Panc1 (cell line): ENCODE measurements around the gene HCST. TPM values are rescaled to one million over a fixed set of nuclear protein-coding genes. Genes with fewer than 3 reads are reported as not detected.

ENCODE experiments used
- ATAC-seq: fragments of 200-7000 bp; cut with Tn5 transposase; 2 replicates; pipeline ENCODE4 v1.9.1; 2020; ENCODE audit warnings: mild to moderate bottlenecking, moderate library complexity
- BruUV-seq: library from RNA; stranded (reverse); fragments of 400-500 nt; replicated peaks from 2 replicates; lab custom pipeline; 2021; lab: Mats Ljungman, UMichigan
- CTCF ChIA-PET: fragments of 300-600 bp; sonication (Branson Sonifier 250); formaldehyde crosslinking; loops from one replicate; lab custom pipeline; 2022; ENCODE audit warnings: antibody characterized with exemption; lab: Charles Lee
- POLR2A ChIA-PET: fragments of 300-600 bp; sonication (Branson Sonifier 250); formaldehyde crosslinking; loops from one replicate; lab custom pipeline; 2022; ENCODE audit warnings: antibody characterized with exemption; lab: Charles Lee
- DNase-seq: peaks from one replicate; pipeline ENCODE4 v3.0.0-alpha.2; 2010; ENCODE audit warnings: low read depth, low spot score
- H3K27ac ChIP-seq: 2 replicates; pipeline ENCODE4 v1.5.1; 2011; ENCODE audit warnings: mild to moderate bottlenecking, low read length, inconsistent platforms
- H3K27me3 ChIP-seq: fragments of 200-500 bp; sonication (Bioruptor generic); 2 replicates; pipeline ENCODE4 v1.6.0; 2014; ENCODE audit warnings: low read length, inconsistent platforms; ENCODE audit not compliant: control insufficient read depth, insufficient read depth
- H3K36me3 ChIP-seq: fragments of 200-500 bp; sonication (Bioruptor generic); 2 replicates; pipeline ENCODE4 v1.5.1; 2014; ENCODE audit warnings: inconsistent platforms, mild to moderate bottlenecking, low read length, moderate library complexity; ENCODE audit not compliant: control insufficient read depth, insufficient read depth
- H3K4me1 ChIP-seq: 2 replicates; pipeline ENCODE4 v1.5.1; 2011; ENCODE audit warnings: inconsistent platforms, mild to moderate bottlenecking, low read length, moderate library complexity; ENCODE audit not compliant: control insufficient read depth, insufficient read depth
- H3K4me3 ChIP-seq, 2 experiments: 2 replicates each; pipeline ENCODE4 v1.5.1; 2011 to 2012; ENCODE audit warnings: low read depth in 2 of 2, low read length in 2 of 2, mild to moderate bottlenecking in 2 of 2, inconsistent platforms in 1 of 2, moderate library complexity in 1 of 2
- H3K9me3 ChIP-seq: fragments of 200-500 bp; sonication (Bioruptor generic); 2 replicates; pipeline ENCODE4 v1.5.1; 2014; ENCODE audit warnings: low read depth, mild to moderate bottlenecking, inconsistent platforms, low read length, moderate library complexity; ENCODE audit not compliant: control insufficient read depth, insufficient read depth
- POLR2AphosphoS5 ChIP-seq: IDR thresholded peaks from 2 replicates; pipeline ENCODE4 v1.6.1; 2012; ENCODE audit warnings: mild to moderate bottlenecking, low read depth, low read length, moderate library complexity
- SIN3A ChIP-seq: IDR thresholded peaks from 2 replicates; pipeline ENCODE4 v1.6.1; 2012; ENCODE audit warnings: low read depth, mild to moderate bottlenecking, low read length, moderate library complexity, borderline replicate concordance; ENCODE audit not compliant: insufficient read depth
- TCF7L2 ChIP-seq: IDR thresholded peaks from 2 replicates; pipeline ENCODE4 v1.6.1; 2011; ENCODE audit warnings: mild to moderate bottlenecking, low read depth, low read length, inconsistent platforms
- in situ Hi-C: cut with HindIII; loops from 2 replicates; pipeline ENCODE4 v1.10.0; 2016; ENCODE audit warnings: low sequenced_read_pairs, low pct_unique_long_range_greater_than_20kb
- intact Hi-C: fragments of 100-400 bp; cut with micrococcal nuclease; formaldehyde crosslinking; loops from one replicate; pipeline ENCODE4 v1.10.0; 2022; ENCODE audit not compliant: unreplicated experiment
- total RNA-seq: library from RNA; stranded (reverse); gene quantifications from one replicate; pipeline ENCODE4 v1.2.1, GENCODE V29; 2021; ENCODE audit not compliant: unreplicated experiment
- TF ChIP-seq, protein P1 (sequence below), 2 experiments: IDR thresholded peaks; 2 replicates each; pipeline ENCODE4 v1.6.1; 2011 to 2012; ENCODE audit warnings: low read depth in 2 of 2, control low read depth in 1 of 2, low read length in 1 of 2, mild to moderate bottlenecking in 1 of 2, moderate library complexity in 1 of 2; ENCODE audit not compliant: insufficient read depth in 1 of 2
- TF ChIP-seq, protein P2 (sequence below): fragments of 450-650 bp; IDR thresholded peaks from 2 replicates; pipeline ENCODE4 v1.5.1; 2017; ENCODE audit warnings: mild to moderate bottlenecking

HCST gene
- total RNA-seq, 1 experiment from 2014 or later, result 2.9 TPM

DNA sequence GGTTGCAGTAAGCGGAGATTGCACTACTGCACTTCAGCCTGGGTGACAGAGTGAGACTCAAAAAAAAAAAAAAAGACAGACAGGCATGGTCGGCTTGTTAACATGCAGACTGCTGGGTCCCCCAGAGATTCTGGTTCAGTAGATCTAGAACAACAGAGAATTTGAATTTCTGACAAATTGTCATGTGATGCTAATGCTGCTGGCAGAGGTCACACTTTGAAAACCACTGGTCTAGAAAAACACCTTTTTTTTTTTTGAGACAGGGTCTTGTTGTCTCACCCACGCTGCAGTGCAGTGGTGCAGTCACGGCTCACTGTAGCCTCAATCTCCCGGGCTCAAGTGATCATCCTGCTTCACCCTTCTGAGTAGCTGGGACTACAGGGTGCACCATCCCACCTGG is 26.2 kb downstream of the HCST start:
- BruUV-seq, result no TSS peak
- Histone ChIP-seq H3K4me1 (peaks cover 8% of the 10 kb centered on the region), H3K4me3 (no peak overlapping the region), H3K36me3 (no peaks in the 10 kb centered on the region), H3K27me3 (no peaks in the 10 kb centered on the region), H3K27ac (no peak overlapping the region), H3K9me3 (peaks cover 6% of the 10 kb centered on the region; the same call in 1 of the 2 replicates)
- CTCF ChIA-PET, result no interaction called here
- POLR2A ChIA-PET, result no interaction called here
- no peak for DNase-seq
- intact Hi-C loops, result no loop called here
- no peak for ATAC-seq
- in situ Hi-C loops, result no loop called here
- TF ChIP-seq, protein P1, sequence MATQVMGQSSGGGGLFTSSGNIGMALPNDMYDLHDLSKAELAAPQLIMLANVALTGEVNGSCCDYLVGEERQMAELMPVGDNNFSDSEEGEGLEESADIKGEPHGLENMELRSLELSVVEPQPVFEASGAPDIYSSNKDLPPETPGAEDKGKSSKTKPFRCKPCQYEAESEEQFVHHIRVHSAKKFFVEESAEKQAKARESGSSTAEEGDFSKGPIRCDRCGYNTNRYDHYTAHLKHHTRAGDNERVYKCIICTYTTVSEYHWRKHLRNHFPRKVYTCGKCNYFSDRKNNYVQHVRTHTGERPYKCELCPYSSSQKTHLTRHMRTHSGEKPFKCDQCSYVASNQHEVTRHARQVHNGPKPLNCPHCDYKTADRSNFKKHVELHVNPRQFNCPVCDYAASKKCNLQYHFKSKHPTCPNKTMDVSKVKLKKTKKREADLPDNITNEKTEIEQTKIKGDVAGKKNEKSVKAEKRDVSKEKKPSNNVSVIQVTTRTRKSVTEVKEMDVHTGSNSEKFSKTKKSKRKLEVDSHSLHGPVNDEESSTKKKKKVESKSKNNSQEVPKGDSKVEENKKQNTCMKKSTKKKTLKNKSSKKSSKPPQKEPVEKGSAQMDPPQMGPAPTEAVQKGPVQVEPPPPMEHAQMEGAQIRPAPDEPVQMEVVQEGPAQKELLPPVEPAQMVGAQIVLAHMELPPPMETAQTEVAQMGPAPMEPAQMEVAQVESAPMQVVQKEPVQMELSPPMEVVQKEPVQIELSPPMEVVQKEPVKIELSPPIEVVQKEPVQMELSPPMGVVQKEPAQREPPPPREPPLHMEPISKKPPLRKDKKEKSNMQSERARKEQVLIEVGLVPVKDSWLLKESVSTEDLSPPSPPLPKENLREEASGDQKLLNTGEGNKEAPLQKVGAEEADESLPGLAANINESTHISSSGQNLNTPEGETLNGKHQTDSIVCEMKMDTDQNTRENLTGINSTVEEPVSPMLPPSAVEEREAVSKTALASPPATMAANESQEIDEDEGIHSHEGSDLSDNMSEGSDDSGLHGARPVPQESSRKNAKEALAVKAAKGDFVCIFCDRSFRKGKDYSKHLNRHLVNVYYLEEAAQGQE (IDR thresholded peaks at IDR 0.05; ENCODE audit: insufficient read depth in 1 of 2, low read depth in 2 of 2, low read length in 1 of 2), result no peak
- no peak for TF ChIP-seq TCF7L2
- no peak for TF ChIP-seq SIN3A
- no peak for TF ChIP-seq POLR2AphosphoS5
- TF ChIP-seq, protein P2, sequence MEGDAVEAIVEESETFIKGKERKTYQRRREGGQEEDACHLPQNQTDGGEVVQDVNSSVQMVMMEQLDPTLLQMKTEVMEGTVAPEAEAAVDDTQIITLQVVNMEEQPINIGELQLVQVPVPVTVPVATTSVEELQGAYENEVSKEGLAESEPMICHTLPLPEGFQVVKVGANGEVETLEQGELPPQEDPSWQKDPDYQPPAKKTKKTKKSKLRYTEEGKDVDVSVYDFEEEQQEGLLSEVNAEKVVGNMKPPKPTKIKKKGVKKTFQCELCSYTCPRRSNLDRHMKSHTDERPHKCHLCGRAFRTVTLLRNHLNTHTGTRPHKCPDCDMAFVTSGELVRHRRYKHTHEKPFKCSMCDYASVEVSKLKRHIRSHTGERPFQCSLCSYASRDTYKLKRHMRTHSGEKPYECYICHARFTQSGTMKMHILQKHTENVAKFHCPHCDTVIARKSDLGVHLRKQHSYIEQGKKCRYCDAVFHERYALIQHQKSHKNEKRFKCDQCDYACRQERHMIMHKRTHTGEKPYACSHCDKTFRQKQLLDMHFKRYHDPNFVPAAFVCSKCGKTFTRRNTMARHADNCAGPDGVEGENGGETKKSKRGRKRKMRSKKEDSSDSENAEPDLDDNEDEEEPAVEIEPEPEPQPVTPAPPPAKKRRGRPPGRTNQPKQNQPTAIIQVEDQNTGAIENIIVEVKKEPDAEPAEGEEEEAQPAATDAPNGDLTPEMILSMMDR, result no peak

DNA sequence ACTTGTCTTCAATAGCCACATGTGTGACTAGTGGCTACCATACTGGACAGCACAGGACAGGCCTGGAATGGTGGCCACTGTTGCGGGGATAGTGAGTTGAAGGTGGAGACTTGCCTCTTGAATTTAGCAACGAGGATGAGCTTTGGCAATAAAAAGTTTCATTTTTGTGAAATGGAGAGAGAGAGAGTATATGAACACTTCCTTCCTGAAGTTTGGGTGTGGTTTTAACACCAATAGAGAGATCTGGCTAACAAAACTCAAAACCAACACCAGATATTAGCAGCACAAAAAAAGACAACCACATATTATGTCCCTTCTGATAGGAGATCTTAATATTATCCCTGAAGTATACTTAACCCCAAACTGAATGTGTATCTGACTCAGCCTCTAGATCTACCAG is 27.5 kb downstream of the HCST start:
- intact Hi-C loops, result no loop called here
- no peak for ATAC-seq
- ChIA-PET CTCF (interaction anchor here (0.7 kb wide), 1 partner anchor 577 kb away, joined by 5 read pairs; no protein-coding TSS in a partner anchor), POLR2A (interaction anchor here (0.6 kb wide), 1 partner anchor 44 kb away, joined by 5 read pairs; no protein-coding TSS in a partner anchor)
- no peak overlapping the region for H3K4me3 ChIP-seq
- H3K36me3 ChIP-seq, result no peaks in the 10 kb centered on the region
- no peak for DNase-seq
- TF ChIP-seq TCF7L2 (no peak), POLR2AphosphoS5 (no peak), SIN3A (no peak)
- TF ChIP-seq, protein P2, result no peak
- TF ChIP-seq, protein P1 (IDR thresholded peaks at IDR 0.05; ENCODE audit: insufficient read depth in 1 of 2, low read depth in 2 of 2, low read length in 1 of 2), result no peak
- BruUV-seq, result no TSS peak
- no peaks in the 10 kb centered on the region for H3K27me3 ChIP-seq
- in situ Hi-C loops, result no loop called here
- H3K9me3 ChIP-seq, result peaks cover 6% of the 10 kb centered on the region; the same call in 1 of the 2 replicates
- H3K4me1 ChIP-seq, result peaks cover 8% of the 10 kb centered on the region
- H3K27ac ChIP-seq, result no peak overlapping the region; the same call in 1 of the 2 replicates
